H1 (cell line): ENCODE results near the gene AVP. TPM values are rescaled to one million over a fixed set of nuclear protein-coding genes. Genes with fewer than 3 reads are reported as not detected.

ENCODE experiments used
- CTCF ChIA-PET: fragments of 300-600 bp; sonication (Branson Sonifier 250); formaldehyde crosslinking; loops from one replicate; lab custom pipeline; 2021; ENCODE audit not compliant: partially characterized antibody; lab: Charles Lee
- POLR2A ChIA-PET: fragments of 300-600 bp; sonication (Branson Sonifier 250); formaldehyde crosslinking; loops from one replicate; lab custom pipeline; 2021; ENCODE audit warnings: inconsistent platforms; ENCODE audit not compliant: partially characterized antibody; lab: Charles Lee
- DNase-seq, 2 experiments: peaks; one replicate each; pipeline versions ENCODE4 v3.0.0 to v3.0.0-alpha.2; 2010 to 2022; ENCODE audit warnings: low spot score in 2 of 2, low read depth in 1 of 2, mixed read lengths in 1 of 2
- FAIRE-seq: peaks from 2 replicates; lab custom pipeline; 2011; peaks lifted over from hg19 to GRCh38; lab: Jason Lieb, UNC
- H2AFZ ChIP-seq: 2 replicates; pipeline ENCODE4 v1.8.1; 2012; ENCODE audit warnings: low read length, inconsistent platforms
- H2AK5ac ChIP-seq: 2 replicates; pipeline ENCODE4 v1.6.1; 2013; ENCODE audit warnings: low read depth, low read length
- H2BK120ac ChIP-seq: replicated peaks from 2 replicates; pipeline ENCODE3; 2013; ENCODE audit warnings: low read depth, low read length, inconsistent platforms
- H2BK12ac ChIP-seq: 2 replicates; pipeline ENCODE4 v1.6.1; 2013; ENCODE audit warnings: low read depth, low read length
- H2BK15ac ChIP-seq: 2 replicates; pipeline ENCODE4 v1.6.1; 2013; ENCODE audit warnings: low read length
- H2BK20ac ChIP-seq: 2 replicates; pipeline ENCODE4 v1.6.1; 2013; ENCODE audit warnings: low read length
- H2BK5ac ChIP-seq: 2 replicates; pipeline ENCODE4 v1.6.1; 2013; ENCODE audit warnings: low read depth, low read length
- H3K14ac ChIP-seq: 2 replicates; pipeline ENCODE4 v1.6.1; 2013; ENCODE audit warnings: inconsistent platforms; ENCODE audit not compliant: insufficient read length
- H3K18ac ChIP-seq: 2 replicates; pipeline ENCODE4 v1.6.1; 2013; ENCODE audit warnings: low read length; ENCODE audit errors: extremely low read depth
- H3K23ac ChIP-seq: 2 replicates; pipeline ENCODE4 v1.6.1; 2013; ENCODE audit warnings: inconsistent platforms; ENCODE audit not compliant: insufficient read length
- H3K23me2 ChIP-seq: 2 replicates; pipeline ENCODE4 v1.6.1; 2013; ENCODE audit warnings: low read depth, low read length
- H3K27ac ChIP-seq: 2 replicates; pipeline ENCODE4 v1.6.1; 2011; ENCODE audit warnings: low read depth, low read length, inconsistent platforms
- H3K27me3 ChIP-seq, 4 experiments: replicated peaks in 1 of 4; 1 replicate in 1 of 4; 2 replicates in 3 of 4; pipeline versions ENCODE4 v1.6.1 to v1.8.1; 2011 to 2013; ENCODE audit warnings: low read length in 3 of 4, mild to moderate bottlenecking in 3 of 4, inconsistent platforms in 2 of 4, mixed read lengths in 2 of 4, moderate library complexity in 1 of 4; ENCODE audit not compliant: control insufficient read depth in 3 of 4, insufficient read depth in 3 of 4; ENCODE audit errors: extremely low read depth in 1 of 4
- H3K36me3 ChIP-seq, 4 experiments: 2 replicates each; pipeline versions ENCODE4 v1.6.1 to v1.8.1; 2011 to 2013; ENCODE audit warnings: mild to moderate bottlenecking in 4 of 4, low read length in 3 of 4, moderate library complexity in 2 of 4, control low read depth in 1 of 4, inconsistent platforms in 1 of 4; ENCODE audit not compliant: insufficient read depth in 4 of 4, control insufficient read depth in 2 of 4
- H3K4ac ChIP-seq: replicated peaks from 2 replicates; pipeline ENCODE3; 2013; ENCODE audit warnings: low read length, low read depth, mixed read lengths, inconsistent platforms; ENCODE audit not compliant: insufficient read length
- H3K4me1 ChIP-seq, 4 experiments: replicated peaks in 1 of 4; 1 replicate in 1 of 4; 2 replicates in 3 of 4; pipeline versions ENCODE4 v1.6.1 to v1.8.1; 2011 to 2013; ENCODE audit warnings: low read length in 3 of 4, inconsistent platforms in 2 of 4, mixed read lengths in 1 of 4; ENCODE audit not compliant: insufficient read depth in 4 of 4, control insufficient read depth in 3 of 4
- H3K4me2 ChIP-seq, 2 experiments: 2 replicates each; pipeline versions ENCODE4 v1.6.1 to v1.8.1; 2011 to 2013; ENCODE audit warnings: low read depth in 2 of 2, low read length in 2 of 2, control low read depth in 1 of 2, inconsistent platforms in 1 of 2, mild to moderate bottlenecking in 1 of 2; ENCODE audit not compliant: insufficient read depth in 1 of 2
- H3K4me3 ChIP-seq, 4 experiments: fragments of 200-600, 300-600 bp in 1 of 4; sonication (generic), shearing (Covaris generic), sonication (Bioruptor Twin) in 1 of 4; 2 replicates each; pipeline versions ENCODE4 v1.5.1 to v1.8.1; 2011 to 2016; ENCODE audit warnings: low read length in 4 of 4, low read depth in 3 of 4, control low read depth in 2 of 4, inconsistent platforms in 2 of 4, mild to moderate bottlenecking in 2 of 4, mixed read lengths in 1 of 4, moderate library complexity in 1 of 4; ENCODE audit not compliant: insufficient read depth in 2 of 4; ENCODE audit errors: extremely low read depth in 1 of 4
- H3K56ac ChIP-seq: replicated peaks from 2 replicates; pipeline ENCODE3; 2013; ENCODE audit warnings: low read depth, mild to moderate bottlenecking, mixed read lengths, low read length, inconsistent platforms; ENCODE audit not compliant: insufficient read length
- H3K79me1 ChIP-seq: 2 replicates; pipeline ENCODE4 v1.6.1; 2013; ENCODE audit warnings: low read depth, low read length, control low read depth
- H3K79me2 ChIP-seq, 2 experiments: 2 replicates each; pipeline versions ENCODE4 v1.6.1 to v1.8.1; 2012 to 2013; ENCODE audit warnings: low read length in 2 of 2, mild to moderate bottlenecking in 2 of 2, inconsistent platforms in 1 of 2; ENCODE audit not compliant: insufficient read depth in 2 of 2, control insufficient read depth in 1 of 2
- H3K9ac ChIP-seq, 4 experiments: replicated peaks in 1 of 4; 1 replicate in 1 of 4; 2 replicates in 3 of 4; pipeline versions ENCODE4 v1.6.1 to v1.8.1; 2011 to 2013; ENCODE audit warnings: low read depth in 3 of 4, low read length in 3 of 4, control low read depth in 2 of 4, mild to moderate bottlenecking in 2 of 4, moderate library complexity in 2 of 4, inconsistent platforms in 1 of 4; ENCODE audit errors: extremely low read depth in 1 of 4
- H3K9me3 ChIP-seq, 2 experiments: 2 replicates each; pipeline versions ENCODE4 v1.6.1 to v1.8.1; 2012 to 2013; ENCODE audit warnings: mild to moderate bottlenecking in 2 of 2, moderate library complexity in 2 of 2, control low read depth in 1 of 2, inconsistent platforms in 1 of 2, low read depth in 1 of 2, low read length in 1 of 2, mixed read lengths in 1 of 2; ENCODE audit not compliant: insufficient read depth in 2 of 2
- H4K20me1 ChIP-seq, 2 experiments: replicated peaks in 1 of 2; 2 replicates each; pipeline versions ENCODE3 to v1.8.1; 2011 to 2013; ENCODE audit warnings: inconsistent platforms in 2 of 2, low read length in 2 of 2, mild to moderate bottlenecking in 1 of 2; ENCODE audit not compliant: insufficient read depth in 2 of 2, control insufficient read depth in 1 of 2
- H4K5ac ChIP-seq: 2 replicates; pipeline ENCODE4 v1.6.1; 2013; ENCODE audit warnings: low read length, low read depth, mixed read lengths, inconsistent platforms; ENCODE audit not compliant: insufficient read length
- H4K8ac ChIP-seq: 2 replicates; pipeline ENCODE4 v1.8.0; 2013; ENCODE audit warnings: mild to moderate bottlenecking, moderate library complexity, low read length, inconsistent platforms; ENCODE audit not compliant: insufficient read depth; ENCODE audit errors: extremely low read depth
- H4K91ac ChIP-seq: replicated peaks from 2 replicates; pipeline ENCODE3; 2013; ENCODE audit warnings: low read length, mixed read lengths, inconsistent platforms; ENCODE audit not compliant: insufficient read length
- BRCA1 ChIP-seq: IDR thresholded peaks from 2 replicates; pipeline ENCODE4 v1.6.1; 2012; ENCODE audit warnings: low read depth, low read length, improper control_type of control experiment
- CBX5 ChIP-seq: fragments of 300-800, 300-1000 bp; sonication (generic); IDR thresholded peaks from 2 replicates; pipeline ENCODE4 v1.7.1; 2016; ENCODE audit warnings: antibody characterized with exemption, low read length, low read depth
- CTBP2 ChIP-seq: IDR thresholded peaks from 2 replicates; pipeline ENCODE4 v1.7.0; 2011; ENCODE audit warnings: borderline replicate concordance, mild to moderate bottlenecking, moderate library complexity, mixed read lengths, low read length; ENCODE audit not compliant: insufficient read depth, insufficient read length
- NRF1 ChIP-seq: IDR thresholded peaks from 2 replicates; pipeline ENCODE4 v1.6.1; 2011; ENCODE audit warnings: mild to moderate bottlenecking, low read depth, low read length, improper control_type of control experiment
- PHF8 ChIP-seq: fragments of 200-600 bp; sonication (generic); conservative IDR thresholded peaks from 2 replicates; pipeline ENCODE4 v1.7.1; 2012; ENCODE audit warnings: low read depth, mild to moderate bottlenecking, inconsistent platforms, low read length, moderate library complexity
- RBBP5 ChIP-seq: IDR thresholded peaks from 2 replicates; pipeline ENCODE4 v1.7.1; 2012; ENCODE audit warnings: low read depth, mild to moderate bottlenecking, inconsistent platforms, low read length, moderate library complexity, borderline replicate concordance
- RFX5 ChIP-seq: IDR thresholded peaks from 2 replicates; pipeline ENCODE4 v1.6.1; 2011; ENCODE audit warnings: low read depth, low read length, improper control_type of control experiment, borderline replicate concordance
- SAP30 ChIP-seq: fragments of 300-600 bp; sonication (generic); IDR thresholded peaks from 2 replicates; pipeline ENCODE4 v1.7.1; 2012; ENCODE audit warnings: low read length, moderate library complexity, mild to moderate bottlenecking, inconsistent platforms; ENCODE audit not compliant: insufficient read depth, insufficient replicate concordance
- TAF1 ChIP-seq: IDR thresholded peaks from 2 replicates; pipeline ENCODE4 v1.6.1; 2011; ENCODE audit warnings: mild to moderate bottlenecking, low read depth, low read length
- WGBS, 2 experiments: shearing (Covaris generic) in 1 of 2; methylation state at CpG; one replicate each; pipeline versions ENCODE4 v1.1.6 to v1.1.7; 2013 to 2015; ENCODE audit warnings: low lambda C conversion rate in 2 of 2, mixed read lengths in 2 of 2, inconsistent platforms in 1 of 2, low coverage in 1 of 2, missing lambda C conversion rate in 1 of 2; ENCODE audit not compliant: insufficient replicate concordance in 2 of 2, insufficient coverage in 1 of 2, insufficient read length in 1 of 2; ENCODE audit errors: extremely low coverage in 1 of 2, missing lambda C conversion rate in 1 of 2; 5-methylcytosine and 5-hydroxymethylcytosine counted together
- polyA plus RNA-seq, 7 experiments: library from polyadenylated mRNA; depleted of rRNA in 3 of 7; stranded (reverse) in 5 of 7; unstranded in 2 of 7; fragments of >200 nt in 5 of 7; fragments of 200-250 nt in 2 of 7; gene quantifications; 1 replicate in 5 of 7; 2 replicates in 1 of 7; 4 replicates in 1 of 7; pipeline versions ENCODE4 v1.2.1 to v1.2.3, GENCODE V29; 2011 to 2013; ENCODE audit warnings: missing spikeins in 2 of 7, mixed read lengths in 2 of 7
- total RNA-seq: library from RNA; stranded (reverse); fragmentation: NEBNext Ultra II Directional; extraction: Animal tissue kit (Norgen Biotek cat#: 25700); gene quantifications from 2 replicates; pipeline ENCODE4 v1.2.1, GENCODE V29; 2021

AVP gene
- total and polyA plus RNA-seq, 2 of the 8 experiments (the other 6 are each of a cell fraction or from before 2014, with no cell fraction given): 0.18 TPM; not detected in 1

GRCh38 chr20:3119044-3119443 is 34.5 kb upstream of the AVP start:
- H4K8ac ChIP-seq: no peak overlapping the region
- no peak overlapping the region for H3K27ac ChIP-seq
- 80% methylated on average over 5 of the region's 5 CpGs; no CpG with 5 or more reads in 1 of the 2 experiments for WGBS, 2 experiments
- H2BK12ac ChIP-seq: no peak overlapping the region
- POLR2A ChIA-PET: no interaction called here
- H2BK15ac ChIP-seq: no peak overlapping the region
- H3K4me2 ChIP-seq: no peak overlapping the region
- peaks cover 2% of the 10 kb centered on the region; the same call in 1 of the 2 replicates for H3K23me2 ChIP-seq
- H3K56ac ChIP-seq: no peak overlapping the region
- no peak overlapping the region for H3K9ac ChIP-seq
- H3K4ac ChIP-seq: no peak overlapping the region
- H3K36me3 ChIP-seq: peaks cover 0 to 17% (median 2%) of the 10 kb centered on the region in 4 experiments; a peak in 3 of 8 replicates
- FAIRE-seq: no peak
- H3K14ac ChIP-seq: no peak overlapping the region
- no peak overlapping the region for H2AK5ac ChIP-seq
- H3K4me3 ChIP-seq: no peak overlapping the region
- no peaks in the 10 kb centered on the region for H3K79me1 ChIP-seq
- H3K18ac ChIP-seq: no peak overlapping the region
- peaks cover 1 to 3% of the 10 kb centered on the region in 2 experiments for H4K20me1 ChIP-seq
- DNase-seq: no peak
- H3K79me2 ChIP-seq: no peaks in the 10 kb centered on the region
- no peaks in the 10 kb centered on the region; a peak in 2 of 7 replicates for H3K4me1 ChIP-seq
- CTCF ChIA-PET: interaction anchor here (0.6 to 4.6 kb wide), 12 partner anchors 10 to 197 kb away, joined by 3 to 38 read pairs (median 4); no protein-coding TSS in a partner anchor
- peaks cover 15 to 17% of the 10 kb centered on the region in 2 experiments for H3K9me3 ChIP-seq
- H4K91ac ChIP-seq: no peak overlapping the region
- H4K5ac ChIP-seq: no peak overlapping the region
- no peak overlapping the region for H2AFZ ChIP-seq
- no peaks in the 10 kb centered on the region for H3K27me3 ChIP-seq
- H2BK20ac ChIP-seq: no peak overlapping the region
- TF ChIP-seq TAF1 (no peak), RFX5 (no peak), CBX5 (no peak), NRF1 (no peak), PHF8 (no peak), BRCA1 (no peak), SAP30 (no peak), CTBP2 (no peak), RBBP5 (no peak)
- H3K23ac ChIP-seq: no peak overlapping the region
- H2BK5ac ChIP-seq: no peak overlapping the region
- H2BK120ac ChIP-seq: no peak overlapping the region
